HepG2 (cell line): ENCODE results near the gene HSCB.

Experiments used
- KAT7 ChIP-seq: IDR thresholded peaks from 2 replicates; pipeline ENCODE4 v1.6.1; 2018; ENCODE audit warnings: borderline replicate concordance, missing compliant biosample characterization
- POLR2A ChIP-seq, 2 experiments: IDR thresholded peaks; 2 replicates each; pipeline ENCODE4 v1.6.1; 2011; ENCODE audit warnings: low read depth in 2 of 2, low read length in 2 of 2, mild to moderate bottlenecking in 1 of 2, moderate library complexity in 1 of 2; ENCODE audit not compliant: insufficient read depth in 1 of 2
- ZNF318 ChIP-seq: sonication (generic); formaldehyde crosslinking; IDR thresholded peaks from 2 replicates; pipeline ENCODE4 v1.4.0; 2020; ENCODE audit warnings: mild to moderate bottlenecking, missing genetic modification reagents

- TF ChIP-seq KAT7 (CRISPR knock-in tag), result no peak
- no peak for TF ChIP-seq ZNF318 (CRISPR knock-in tag)
- no peak for TF ChIP-seq POLR2A (IDR thresholded peaks at IDR 0.05; ENCODE audit: insufficient read depth in 1 of 2, low read depth in 2 of 2, low read length in 2 of 2)
Observed at GRCh38 chr22:28743852-28744251, 2.0 kb downstream of the HSCB start.
